Endothelial cell of umbilical vein (primary cell): ENCODE measurements around the gene NMNAT3. TPM values are rescaled to one million over a fixed set of nuclear protein-coding genes. Genes with fewer than 3 reads are reported as not detected.

Experiments
- BruUV-seq: library from RNA; stranded (reverse); fragments of 400-500 nt; replicated peaks from 2 replicates; lab custom pipeline; 2021; lab: Mats Ljungman, UMichigan
- CTCF ChIA-PET: fragments of 300-600, 350-600 bp; sonication (Branson Sonifier 250); formaldehyde crosslinking; loops from one replicate; lab custom pipeline; 2021; ENCODE audit warnings: antibody characterized with exemption, inconsistent platforms; lab: Charles Lee
- POLR2A ChIA-PET: fragments of 300-600, 350-600 bp; sonication (Branson Sonifier 250); formaldehyde crosslinking; loops from one replicate; lab custom pipeline; 2021; ENCODE audit warnings: antibody characterized with exemption, inconsistent platforms; lab: Charles Lee
- DNase-seq: peaks from one replicate; pipeline ENCODE4 v3.0.0-alpha.2; 2011; ENCODE audit warnings: low read depth, low spot score
- FAIRE-seq: peaks from 2 replicates; lab custom pipeline; 2011; peaks lifted over from hg19 to GRCh38; lab: Jason Lieb, UNC
- H2AFZ ChIP-seq: 2 replicates; pipeline ENCODE4 v1.6.0; 2012; ENCODE audit warnings: low read depth, low read length, control low read depth, inconsistent platforms
- H3K27ac ChIP-seq: 2 replicates; pipeline ENCODE4 v1.5.1; 2011; ENCODE audit warnings: low read depth, mild to moderate bottlenecking, control low read depth, low read length, moderate library complexity; ENCODE audit not compliant: insufficient read depth
- H3K27me3 ChIP-seq, 2 experiments: 2 replicates each; pipeline versions ENCODE4 v1.6.0 to v1.6.1; 2011; ENCODE audit warnings: low read length in 2 of 2, mixed read lengths in 1 of 2; ENCODE audit not compliant: control insufficient read depth in 2 of 2, insufficient read depth in 2 of 2
- H3K36me3 ChIP-seq, 2 experiments: 2 replicates in 1 of 2; 3 replicates in 1 of 2; pipeline ENCODE4 v1.5.1; 2011; ENCODE audit warnings: low read length in 2 of 2, mild to moderate bottlenecking in 1 of 2, moderate library complexity in 1 of 2; ENCODE audit not compliant: control insufficient read depth in 2 of 2, insufficient read depth in 2 of 2; ENCODE audit errors: extremely low read depth in 1 of 2
- H3K4me1 ChIP-seq: 3 replicates; pipeline ENCODE4 v1.5.1; 2011; ENCODE audit warnings: mild to moderate bottlenecking, low read length; ENCODE audit not compliant: control insufficient read depth, insufficient read depth; ENCODE audit errors: extremely low read depth
- H3K4me2 ChIP-seq: 2 replicates; pipeline ENCODE4 v1.6.1; 2011; ENCODE audit warnings: low read length, control low read depth, mixed read lengths; ENCODE audit not compliant: insufficient read depth
- H3K4me3 ChIP-seq, 3 experiments: fragments of 200-600 bp in 1 of 3; sonication (generic), shearing (Covaris generic) in 1 of 3; replicated peaks in 1 of 3; 2 replicates each; pipeline ENCODE4 v1.5.1; 2011 to 2016; ENCODE audit warnings: control low read depth in 3 of 3, low read length in 3 of 3, mild to moderate bottlenecking in 2 of 3, inconsistent platforms in 1 of 3, low read depth in 1 of 3, moderate library complexity in 1 of 3; ENCODE audit not compliant: insufficient read depth in 1 of 3
- H3K79me2 ChIP-seq: 2 replicates; pipeline ENCODE4 v1.6.0; 2012; ENCODE audit warnings: low read length, inconsistent platforms; ENCODE audit not compliant: control insufficient read depth, insufficient read depth
- H3K9ac ChIP-seq: replicated peaks from 2 replicates; pipeline ENCODE3; 2011; ENCODE audit warnings: low read length, control low read depth; ENCODE audit not compliant: insufficient read depth; ENCODE audit errors: extremely low read depth
- H3K9me1 ChIP-seq: replicated peaks from 3 replicates; pipeline ENCODE4 v1.6.0; 2011; ENCODE audit warnings: mild to moderate bottlenecking, low read length; ENCODE audit not compliant: control insufficient read depth, insufficient read depth; ENCODE audit errors: extremely low read depth
- H3K9me3 ChIP-seq: replicated peaks from 2 replicates; pipeline ENCODE4 v1.5.1; 2012; ENCODE audit warnings: low read length, inconsistent platforms; ENCODE audit not compliant: control insufficient read depth, insufficient read depth
- H4K20me1 ChIP-seq: replicated peaks from 2 replicates; pipeline ENCODE3; 2011; ENCODE audit warnings: mild to moderate bottlenecking, low read length; ENCODE audit not compliant: control insufficient read depth, insufficient read depth; ENCODE audit errors: extremely low read depth
- EZH2 ChIP-seq: IDR thresholded peaks from 2 replicates; pipeline ENCODE4 v1.6.1; 2012; ENCODE audit warnings: borderline replicate concordance, low read depth, mild to moderate bottlenecking, moderate library complexity, low read length, inconsistent platforms; ENCODE audit not compliant: severe bottlenecking
- FOS ChIP-seq: IDR thresholded peaks from 2 replicates; pipeline ENCODE4 v1.6.1; 2011; ENCODE audit warnings: mild to moderate bottlenecking, low read length, moderate library complexity, borderline replicate concordance; ENCODE audit not compliant: insufficient read depth
- MYC ChIP-seq: IDR thresholded peaks from one replicate; pipeline ENCODE4 v1.6.1; 2011; ENCODE audit warnings: mild to moderate bottlenecking, low read depth, low read length
- POLR2A ChIP-seq: IDR thresholded peaks from 2 replicates; pipeline ENCODE4 v1.6.1; 2012; ENCODE audit warnings: low read depth, mild to moderate bottlenecking, control low read depth, low read length
- dilution Hi-C: fragments of 300-500 bp; cut with MboI; formaldehyde crosslinking; loops from one replicate; pipeline ENCODE4 v1.15.0; 2019; ENCODE audit warnings: low sequenced_read_pairs; ENCODE audit not compliant: extremely low pct_ligation_motif_present
- intact Hi-C: fragments of 100-400 bp; cut with micrococcal nuclease; formaldehyde crosslinking; loops from one replicate; pipeline ENCODE4 v1.10.0; 2022
- polyA plus RNA-seq, 4 experiments: library from polyadenylated mRNA; depleted of rRNA in 3 of 4; stranded (reverse) in 3 of 4; unstranded in 1 of 4; fragments of >200 nt; gene quantifications; 2 replicates each; pipeline versions ENCODE4 v1.2.1 to v1.2.3, GENCODE V29; 2011 to 2012; ENCODE audit warnings: missing spikeins in 1 of 4
- total RNA-seq: library from RNA; stranded (reverse); gene quantifications from 2 replicates; pipeline ENCODE4 v1.2.3, GENCODE V29; 2021
- TF ChIP-seq, protein P1 (sequence below), 2 donors: IDR thresholded peaks; 1 replicate in 1 of 2; 2 replicates in 1 of 2; pipeline ENCODE4 v1.5.1; 2011; ENCODE audit warnings: low read length in 2 of 2, mild to moderate bottlenecking in 2 of 2, moderate library complexity in 2 of 2, control low read depth in 1 of 2, inconsistent platforms in 1 of 2, low read depth in 1 of 2; ENCODE audit not compliant: insufficient read depth in 1 of 2; ENCODE audit errors: extremely low read depth in 1 of 2
- TF ChIP-seq, protein P2 (sequence below): IDR thresholded peaks from 2 replicates; pipeline ENCODE4 v1.6.1; 2011; ENCODE audit not compliant: insufficient read depth, insufficient read length

The NMNAT3 gene
- total and polyA plus RNA-seq, 2 donors (not counting 3 experiments of a cell fraction or from before 2014, with no cell fraction given): 0.59 to 0.60 TPM

GRCh38 chr3:139602003-139602402 lies 75.8 kb downstream of the NMNAT3 start:
- intact Hi-C loops: no loop called here
- dilution Hi-C loops: no loop called here
- Histone ChIP-seq H3K79me2 (no peaks in the 10 kb centered on the region), H3K4me3 (no peak overlapping the region), H3K4me1 (no peaks in the 10 kb centered on the region), H3K36me3 (no peaks in the 10 kb centered on the region), H3K9me1 (no peaks in the 10 kb centered on the region), H3K27me3 (no peaks in the 10 kb centered on the region), H3K27ac (no peak overlapping the region), H3K9ac (no peak overlapping the region), H3K9me3 (peaks cover 1% of the 10 kb centered on the region), H4K20me1 (no peaks in the 10 kb centered on the region), H3K4me2 (no peak overlapping the region), H2AFZ (no peak overlapping the region)
- ChIA-PET POLR2A (no interaction called here), CTCF (no interaction called here)
- TF ChIP-seq, protein P1, sequence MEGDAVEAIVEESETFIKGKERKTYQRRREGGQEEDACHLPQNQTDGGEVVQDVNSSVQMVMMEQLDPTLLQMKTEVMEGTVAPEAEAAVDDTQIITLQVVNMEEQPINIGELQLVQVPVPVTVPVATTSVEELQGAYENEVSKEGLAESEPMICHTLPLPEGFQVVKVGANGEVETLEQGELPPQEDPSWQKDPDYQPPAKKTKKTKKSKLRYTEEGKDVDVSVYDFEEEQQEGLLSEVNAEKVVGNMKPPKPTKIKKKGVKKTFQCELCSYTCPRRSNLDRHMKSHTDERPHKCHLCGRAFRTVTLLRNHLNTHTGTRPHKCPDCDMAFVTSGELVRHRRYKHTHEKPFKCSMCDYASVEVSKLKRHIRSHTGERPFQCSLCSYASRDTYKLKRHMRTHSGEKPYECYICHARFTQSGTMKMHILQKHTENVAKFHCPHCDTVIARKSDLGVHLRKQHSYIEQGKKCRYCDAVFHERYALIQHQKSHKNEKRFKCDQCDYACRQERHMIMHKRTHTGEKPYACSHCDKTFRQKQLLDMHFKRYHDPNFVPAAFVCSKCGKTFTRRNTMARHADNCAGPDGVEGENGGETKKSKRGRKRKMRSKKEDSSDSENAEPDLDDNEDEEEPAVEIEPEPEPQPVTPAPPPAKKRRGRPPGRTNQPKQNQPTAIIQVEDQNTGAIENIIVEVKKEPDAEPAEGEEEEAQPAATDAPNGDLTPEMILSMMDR (IDR thresholded peaks at IDR 0.05; ENCODE audit: extremely low read depth in 1 of 2, insufficient read depth in 1 of 2, low read depth in 1 of 2, low read length in 2 of 2): no peak
- TF ChIP-seq MYC (no peak), POLR2A (no peak), EZH2 (no peak), FOS (no peak)
- TF ChIP-seq, protein P2, sequence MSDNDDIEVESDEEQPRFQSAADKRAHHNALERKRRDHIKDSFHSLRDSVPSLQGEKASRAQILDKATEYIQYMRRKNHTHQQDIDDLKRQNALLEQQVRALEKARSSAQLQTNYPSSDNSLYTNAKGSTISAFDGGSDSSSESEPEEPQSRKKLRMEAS: no peak
- no TSS peak for BruUV-seq
- DNase-seq: no peak
- FAIRE-seq: no peak
